Measurements from ENCODE around the gene TRAPPC13. TPM values are rescaled to one million over a fixed set of nuclear protein-coding genes. Genes with fewer than 3 reads are reported as not detected.

TRAPPC13 gene
- total and polyA plus RNA-seq, 2 of the 13 experiments (the other 11 are each of a cell fraction or from before 2014, with no cell fraction given): 8.4 to 19.6 TPM

- TF ChIP-seq HNF4G (IDR thresholded peaks at IDR 0.05; ENCODE audit: borderline replicate concordance, low read depth, low read length) (0 out of 2 replicates have a peak, but pooled peaks have one; percentile 13), HNF4G (CRISPR knock-in tag; IDR thresholded peaks at IDR 0.05; ENCODE audit: borderline replicate concordance, low read depth) (peak; percentile 58; the same call in 1 of the 2 replicates), PAXIP1 (CRISPR knock-in tag; conservative IDR thresholded peaks at IDR 0.05) (peak; percentile 62; the same call in 1 of the 2 replicates), NCOR1 (IDR thresholded peaks at IDR 0.05; ENCODE audit: borderline replicate concordance, low read length) (0 out of 2 replicates have a peak, but pooled peaks have one; percentile 39), KLF13 (CRISPR knock-in tag; IDR thresholded peaks at IDR 0.05) (no peak), ZNF329 (CRISPR knock-in tag; IDR thresholded peaks at IDR 0.05; ENCODE audit: low read depth) (no peak), ZBTB25 (CRISPR knock-in tag; IDR thresholded peaks at IDR 0.05) (no peak), BRF2 (CRISPR knock-in tag; IDR thresholded peaks at IDR 0.05) (no peak), ZMYM4 (CRISPR knock-in tag; IDR thresholded peaks at IDR 0.05) (0 out of 2 replicates have a peak, but pooled peaks have one; percentile 41), POGZ (CRISPR knock-in tag; IDR thresholded peaks at IDR 0.05) (peak; percentile 69), ZNF431 (CRISPR knock-in tag; IDR thresholded peaks at IDR 0.05; ENCODE audit: borderline replicate concordance, low read depth) (no peak)
- TF ChIP-seq, protein P1, sequence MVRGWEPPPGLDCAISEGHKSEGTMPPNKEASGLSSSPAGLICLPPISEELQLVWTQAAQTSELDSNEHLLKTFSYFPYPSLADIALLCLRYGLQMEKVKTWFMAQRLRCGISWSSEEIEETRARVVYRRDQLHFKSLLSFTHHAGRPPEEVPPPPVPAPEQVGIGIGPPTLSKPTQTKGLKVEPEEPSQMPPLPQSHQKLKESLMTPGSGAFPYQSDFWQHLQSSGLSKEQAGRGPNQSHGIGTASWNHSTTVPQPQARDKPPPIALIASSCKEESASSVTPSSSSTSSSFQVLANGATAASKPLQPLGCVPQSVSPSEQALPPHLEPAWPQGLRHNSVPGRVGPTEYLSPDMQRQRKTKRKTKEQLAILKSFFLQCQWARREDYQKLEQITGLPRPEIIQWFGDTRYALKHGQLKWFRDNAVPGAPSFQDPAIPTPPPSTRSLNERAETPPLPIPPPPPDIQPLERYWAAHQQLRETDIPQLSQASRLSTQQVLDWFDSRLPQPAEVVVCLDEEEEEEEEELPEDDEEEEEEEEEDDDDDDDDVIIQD (CRISPR knock-in tag; IDR thresholded peaks at IDR 0.05; ENCODE audit: low read depth): peak; percentile 96
These were observed 77.2 kb downstream of the TRAPPC13 start (continued) for GRCh38 chr5:65702036-65702435.
